GM21737 (cell line): ENCODE measurements around the gene ASTN2.

Source experiments
- ATAC-seq: cut with Tn5 transposase; IDR thresholded peaks from one replicate; pipeline ENCODE4 v1.9.1; 2021; ENCODE audit warnings: mild to moderate bottlenecking, moderate library complexity; ENCODE audit not compliant: unreplicated experiment

ASTN2 gene

GRCh38 chr9:116379821-116380220 is 1035.0 kb downstream of the ASTN2 start:
- ATAC-seq = no peak

GRCh38 chr9:116378873-116379272 is 1036.0 kb downstream of the ASTN2 start:
- no peak for ATAC-seq

- no peak for ATAC-seq
Measured at GRCh38 chr9:116377179-116377798, 1037.6 kb downstream of the ASTN2 start.
